HG02798 (cell line): Measurements from ENCODE around the gene PCDHB11.
"Not testable (repeated sequence)": the region's sequence is repeated elsewhere in the genome, so short reads cannot be mapped to it uniquely, and the experiment has no call there.

Experiments used
- ATAC-seq: cut with Tn5 transposase; IDR thresholded peaks from one replicate; pipeline ENCODE4 v1.9.1; 2021; ENCODE audit warnings: mild to moderate bottlenecking; ENCODE audit not compliant: unreplicated experiment, poor library complexity

PCDHB11 gene

GRCh38 chr5:141234109-141234667, 34.8 kb downstream of the PCDHB11 start:
- no peak for ATAC-seq

- ATAC-seq = not testable (repeated sequence)
Measured at GRCh38 chr5:141235922-141236321, 36.5 kb downstream of the PCDHB11 start.

GRCh38 chr5:141236516-141237313, 37.3 kb downstream of the PCDHB11 start:
- ATAC-seq = no peak

- no peak for ATAC-seq
Measured at GRCh38 chr5:141241496-141241895, 42.1 kb downstream of the PCDHB11 start.

- no peak for ATAC-seq
Measured at GRCh38 chr5:141245250-141245717, 45.9 kb downstream of the PCDHB11 start, which contains the start of gene PCDHB15. Gene PCDHB15 (plus strand): TSS chr5:141245395. CDS start chr5:141245579, 184 bp downstream.

GRCh38 chr5:141246971-141247370, 47.5 kb downstream of the PCDHB11 start:
- not testable (repeated sequence) for ATAC-seq

DNA sequence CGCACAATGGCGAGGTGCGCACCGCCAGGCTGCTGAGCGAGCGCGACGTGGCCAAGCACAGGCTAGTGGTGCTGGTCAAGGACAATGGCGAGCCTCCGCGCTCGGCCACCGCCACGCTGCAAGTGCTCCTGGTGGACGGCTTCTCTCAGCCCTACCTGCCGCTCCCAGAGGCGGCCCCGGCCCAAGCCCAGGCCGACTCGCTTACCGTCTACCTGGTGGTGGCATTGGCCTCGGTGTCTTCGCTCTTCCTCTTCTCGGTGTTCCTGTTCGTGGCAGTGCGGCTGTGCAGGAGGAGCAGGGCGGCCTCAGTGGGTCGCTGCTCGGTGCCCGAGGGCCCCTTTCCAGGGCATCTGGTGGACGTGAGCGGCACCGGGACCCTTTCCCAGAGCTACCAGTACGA, 48.0 kb downstream of the PCDHB11 start:
- ATAC-seq = not testable (repeated sequence)

DNA sequence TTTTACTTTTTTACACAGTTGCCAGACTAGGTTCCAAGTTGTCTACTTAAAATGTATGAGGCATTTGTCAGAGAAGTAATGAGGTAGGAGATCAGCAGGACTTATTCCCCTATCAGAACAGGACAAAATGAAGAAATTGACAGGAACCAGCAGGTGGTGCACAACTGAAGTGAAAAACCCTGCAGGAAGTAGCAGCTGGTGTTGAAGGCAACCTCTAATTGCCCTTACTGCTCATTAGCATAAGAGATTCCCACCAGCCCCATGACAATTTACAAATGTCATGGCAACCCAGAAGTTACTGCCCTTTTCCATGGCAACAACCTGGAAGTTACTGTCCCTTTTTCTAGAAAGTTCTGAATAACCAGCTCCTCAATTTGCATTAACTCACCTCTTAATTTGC, 51.1 kb downstream of the PCDHB11 start:
- ATAC-seq = no peak
